8988T (cell line): ENCODE measurements around the gene CD48.
"Not testable (repeated sequence)": the region's sequence is repeated elsewhere in the genome, so short reads cannot be mapped to it uniquely, and the experiment has no call there.

ENCODE experiments used
- DNase-seq: peaks from one replicate; pipeline ENCODE4 v3.0.0; 2011

CD48 gene

GRCh38 chr1:160712525-160713080 is 981 bp upstream of the CD48 start:
- DNase-seq: not testable (repeated sequence)

- no peak for DNase-seq
Observed at GRCh38 chr1:160711276-160711601, 383 bp downstream of the CD48 start.

- no peak for DNase-seq
Observed at GRCh38 chr1:160710517-160711252, 937 bp downstream of the CD48 start.

- no peak for DNase-seq
Observed at GRCh38 chr1:160709715-160710114, 1.9 kb downstream of the CD48 start.

- DNase-seq: no peak
Observed at GRCh38 chr1:160708801-160709200, 2.8 kb downstream of the CD48 start.

- no peak for DNase-seq
Observed at GRCh38 chr1:160708118-160708517, 3.5 kb downstream of the CD48 start.

GRCh38 chr1:160707236-160708064 is 4.2 kb downstream of the CD48 start:
- DNase-seq: no peak

- no peak for DNase-seq
Observed at GRCh38 chr1:160706526-160707235, 4.9 kb downstream of the CD48 start.

GRCh38 chr1:160705742-160706141 is 5.9 kb downstream of the CD48 start:
- DNase-seq: no peak

GRCh38 chr1:160705212-160705621 is 6.4 kb downstream of the CD48 start:
- DNase-seq: not testable (repeated sequence)

- no peak for DNase-seq
Observed at GRCh38 chr1:160704250-160704649, 7.4 kb downstream of the CD48 start.

- DNase-seq: no peak
Observed at GRCh38 chr1:160702100-160702499, 9.5 kb downstream of the CD48 start.

GRCh38 chr1:160692390-160692789 is 19.2 kb downstream of the CD48 start:
- not testable (repeated sequence) for DNase-seq

GRCh38 chr1:160685266-160685665 is 26.4 kb downstream of the CD48 start:
- no peak for DNase-seq

- no peak for DNase-seq
Observed at GRCh38 chr1:160682983-160683865, 28.4 kb downstream of the CD48 start.

- no peak for DNase-seq
Observed at GRCh38 chr1:160681891-160682140, 29.8 kb downstream of the CD48 start.

- DNase-seq: peak; percentile 41
Observed at GRCh38 chr1:160681066-160681890, 30.3 kb downstream of the CD48 start.

GRCh38 chr1:160680399-160680798 is 31.2 kb downstream of the CD48 start:
- DNase-seq: no peak

- no peak for DNase-seq
Observed at GRCh38 chr1:160679893-160680292, 31.7 kb downstream of the CD48 start.

GRCh38 chr1:160676869-160677597 is 34.6 kb downstream of the CD48 start:
- no peak for DNase-seq
